Fibroblast of lung (primary cell): ENCODE results near the gene CHRM5. TPM values are rescaled to one million over a fixed set of nuclear protein-coding genes. Genes with fewer than 3 reads are reported as not detected.

Experiments used
- DNase-seq, 2 donors: peaks; one replicate each; pipeline versions ENCODE4 v3.0.0 to v3.0.0-alpha.2; 2010; ENCODE audit warnings: low read depth in 2 of 2
- H2AFZ ChIP-seq: 2 replicates; pipeline ENCODE4 v1.5.1; 2012; ENCODE audit warnings: low read length, control low read depth, inconsistent platforms
- H3K27ac ChIP-seq: 2 replicates; pipeline ENCODE4 v1.5.1; 2011; ENCODE audit warnings: low read length, control low read depth; ENCODE audit not compliant: insufficient read depth
- H3K27me3 ChIP-seq: 2 replicates; pipeline ENCODE4 v1.5.1; 2011; ENCODE audit warnings: mild to moderate bottlenecking, low read length; ENCODE audit not compliant: control insufficient read depth, insufficient read depth
- H3K36me3 ChIP-seq: 2 replicates; pipeline ENCODE4 v1.5.1; 2011; ENCODE audit warnings: low read length; ENCODE audit not compliant: control insufficient read depth, insufficient read depth
- H3K4me1 ChIP-seq: 2 replicates; pipeline ENCODE4 v1.5.1; 2011; ENCODE audit warnings: low read length; ENCODE audit not compliant: control insufficient read depth, insufficient read depth; ENCODE audit errors: extremely low read depth
- H3K4me2 ChIP-seq: 2 replicates; pipeline ENCODE4 v1.5.1; 2011; ENCODE audit warnings: low read length, control low read depth; ENCODE audit not compliant: insufficient read depth; ENCODE audit errors: extremely low read depth
- H3K4me3 ChIP-seq, 4 experiments: fragments of 200-600 bp in 1 of 4; sonication (generic) in 1 of 4; replicated peaks in 1 of 4; 2 replicates each; pipeline ENCODE4 v1.5.1; 2011 to 2016; ENCODE audit warnings: low read length in 4 of 4, low read depth in 3 of 4, mild to moderate bottlenecking in 3 of 4, control low read depth in 2 of 4, inconsistent platforms in 1 of 4, mixed read lengths in 1 of 4; ENCODE audit not compliant: insufficient read depth in 1 of 4; ENCODE audit errors: control extremely low read depth in 1 of 4
- H3K79me2 ChIP-seq: 2 replicates; pipeline ENCODE4 v1.5.1; 2012; ENCODE audit warnings: mild to moderate bottlenecking, low read length, inconsistent platforms; ENCODE audit not compliant: control insufficient read depth, insufficient read depth
- H3K9ac ChIP-seq: 2 replicates; pipeline ENCODE4 v1.5.1; 2011; ENCODE audit warnings: mild to moderate bottlenecking, low read length, control low read depth; ENCODE audit not compliant: insufficient read depth
- H3K9me3 ChIP-seq: 2 replicates; pipeline ENCODE4 v1.5.1; 2012; ENCODE audit warnings: low read depth, low read length; ENCODE audit not compliant: control insufficient read depth, insufficient read depth
- H4K20me1 ChIP-seq: 2 replicates; pipeline ENCODE4 v1.5.1; 2011; ENCODE audit warnings: low read length; ENCODE audit not compliant: control insufficient read depth, insufficient read depth; ENCODE audit errors: extremely low read depth
- EZH2 ChIP-seq: IDR thresholded peaks from 2 replicates; pipeline ENCODE4 v1.5.1; 2012; ENCODE audit warnings: low read length, control low read depth, mild to moderate bottlenecking; ENCODE audit errors: missing control alignments
- polyA plus RNA-seq, 2 donors: library from polyadenylated mRNA; depleted of rRNA in 1 of 2; stranded (reverse) in 1 of 2; unstranded in 1 of 2; fragments of >200 nt; gene quantifications; 2 replicates each; pipeline ENCODE4 v1.2.1, GENCODE V29; 2011 to 2012; ENCODE audit warnings: missing spikeins in 1 of 2
- total RNA-seq: library from RNA; depleted of rRNA; stranded (reverse); fragments of >200 nt; gene quantifications from 2 replicates; pipeline ENCODE4 v1.2.1, GENCODE V29; 2014
- TF ChIP-seq, protein P1 (sequence below), 2 donors: IDR thresholded peaks in 1 of 2; conservative IDR thresholded peaks in 1 of 2; 1 replicate in 1 of 2; 2 replicates in 1 of 2; pipeline ENCODE4 v1.5.1; 2011 to 2012; ENCODE audit warnings: low read length in 2 of 2, control low read depth in 1 of 2, inconsistent platforms in 1 of 2, low read depth in 1 of 2, mild to moderate bottlenecking in 1 of 2

Gene CHRM5
- total and polyA plus RNA-seq, 2 donors (not counting 1 experiment from before 2014, with no cell fraction given), result 0.03 TPM; not detected in 1

DNA sequence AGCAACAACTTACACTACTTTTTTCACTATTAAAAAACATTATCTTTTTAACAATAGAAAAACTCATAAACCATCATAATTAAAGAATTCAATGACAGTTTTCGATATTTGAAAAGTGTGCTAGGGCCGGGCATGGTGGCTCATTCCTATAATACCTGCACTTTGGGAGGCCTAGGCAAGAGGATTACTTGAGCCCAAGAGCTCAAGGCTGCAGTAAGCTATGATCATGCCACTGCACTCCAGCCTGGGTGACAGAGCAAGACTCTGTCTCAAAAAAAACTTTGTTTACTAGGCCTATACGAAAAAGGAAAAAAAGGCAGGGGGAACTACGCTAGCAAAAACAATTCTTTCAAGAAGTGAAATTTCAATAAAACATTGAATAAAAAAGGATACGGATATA, 42.6 kb downstream of the CHRM5 start:
- TF ChIP-seq EZH2, result no peak
- TF ChIP-seq, protein P1, sequence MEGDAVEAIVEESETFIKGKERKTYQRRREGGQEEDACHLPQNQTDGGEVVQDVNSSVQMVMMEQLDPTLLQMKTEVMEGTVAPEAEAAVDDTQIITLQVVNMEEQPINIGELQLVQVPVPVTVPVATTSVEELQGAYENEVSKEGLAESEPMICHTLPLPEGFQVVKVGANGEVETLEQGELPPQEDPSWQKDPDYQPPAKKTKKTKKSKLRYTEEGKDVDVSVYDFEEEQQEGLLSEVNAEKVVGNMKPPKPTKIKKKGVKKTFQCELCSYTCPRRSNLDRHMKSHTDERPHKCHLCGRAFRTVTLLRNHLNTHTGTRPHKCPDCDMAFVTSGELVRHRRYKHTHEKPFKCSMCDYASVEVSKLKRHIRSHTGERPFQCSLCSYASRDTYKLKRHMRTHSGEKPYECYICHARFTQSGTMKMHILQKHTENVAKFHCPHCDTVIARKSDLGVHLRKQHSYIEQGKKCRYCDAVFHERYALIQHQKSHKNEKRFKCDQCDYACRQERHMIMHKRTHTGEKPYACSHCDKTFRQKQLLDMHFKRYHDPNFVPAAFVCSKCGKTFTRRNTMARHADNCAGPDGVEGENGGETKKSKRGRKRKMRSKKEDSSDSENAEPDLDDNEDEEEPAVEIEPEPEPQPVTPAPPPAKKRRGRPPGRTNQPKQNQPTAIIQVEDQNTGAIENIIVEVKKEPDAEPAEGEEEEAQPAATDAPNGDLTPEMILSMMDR (conservative IDR thresholded peaks at IDR 0.05 in 1 of 2, IDR thresholded peaks at IDR 0.05 in 1 of 2; ENCODE audit: low read depth in 1 of 2, low read length in 2 of 2), result no peak
- H3K9me3 ChIP-seq, result no peaks in the 10 kb centered on the region
- no peaks in the 10 kb centered on the region for H3K27me3 ChIP-seq
- H4K20me1 ChIP-seq, result no peaks in the 10 kb centered on the region
- no peak overlapping the region for H3K4me2 ChIP-seq
- H3K79me2 ChIP-seq, result no peaks in the 10 kb centered on the region
- no peak overlapping the region for H3K9ac ChIP-seq
- no peaks in the 10 kb centered on the region for H3K4me1 ChIP-seq
- no peak overlapping the region for H3K27ac ChIP-seq
- no peak overlapping the region for H2AFZ ChIP-seq
- H3K36me3 ChIP-seq, result no peaks in the 10 kb centered on the region
- no peak overlapping the region for H3K4me3 ChIP-seq
- no peak for DNase-seq

DNA sequence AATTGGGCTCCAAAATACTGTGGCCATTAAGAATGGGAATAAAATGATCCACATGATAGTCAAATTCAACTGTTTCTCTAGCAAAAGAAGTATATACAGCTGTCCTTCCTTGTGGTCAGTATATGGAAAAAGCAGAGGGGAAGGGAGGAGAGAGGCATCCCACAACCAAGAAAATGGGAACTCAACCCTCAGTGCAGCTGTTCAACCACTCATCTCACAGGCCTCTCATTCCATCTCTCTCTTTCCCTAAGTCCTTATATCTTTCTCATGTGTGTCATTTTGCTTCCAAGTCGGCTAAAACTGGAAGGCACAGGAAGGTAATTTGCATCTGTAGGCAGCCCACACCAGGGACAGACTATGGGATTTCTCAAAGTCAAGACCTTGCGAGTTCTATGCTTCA, 43.2 kb downstream of the CHRM5 start:
- H4K20me1 ChIP-seq, result no peaks in the 10 kb centered on the region
- H3K4me3 ChIP-seq, result no peak overlapping the region
- H2AFZ ChIP-seq, result no peak overlapping the region
- no peaks in the 10 kb centered on the region for H3K79me2 ChIP-seq
- TF ChIP-seq, protein P1 (conservative IDR thresholded peaks at IDR 0.05 in 1 of 2, IDR thresholded peaks at IDR 0.05 in 1 of 2; ENCODE audit: low read depth in 1 of 2, low read length in 2 of 2), result no peak
- no peak for TF ChIP-seq EZH2
- no peak overlapping the region for H3K9ac ChIP-seq
- no peak overlapping the region for H3K27ac ChIP-seq
- no peaks in the 10 kb centered on the region for H3K4me1 ChIP-seq
- no peaks in the 10 kb centered on the region for H3K36me3 ChIP-seq
- H3K9me3 ChIP-seq, result no peaks in the 10 kb centered on the region
- H3K4me2 ChIP-seq, result no peak overlapping the region
- H3K27me3 ChIP-seq, result no peaks in the 10 kb centered on the region
- DNase-seq, result peak in 1 of 2 donors; percentile 31

DNA sequence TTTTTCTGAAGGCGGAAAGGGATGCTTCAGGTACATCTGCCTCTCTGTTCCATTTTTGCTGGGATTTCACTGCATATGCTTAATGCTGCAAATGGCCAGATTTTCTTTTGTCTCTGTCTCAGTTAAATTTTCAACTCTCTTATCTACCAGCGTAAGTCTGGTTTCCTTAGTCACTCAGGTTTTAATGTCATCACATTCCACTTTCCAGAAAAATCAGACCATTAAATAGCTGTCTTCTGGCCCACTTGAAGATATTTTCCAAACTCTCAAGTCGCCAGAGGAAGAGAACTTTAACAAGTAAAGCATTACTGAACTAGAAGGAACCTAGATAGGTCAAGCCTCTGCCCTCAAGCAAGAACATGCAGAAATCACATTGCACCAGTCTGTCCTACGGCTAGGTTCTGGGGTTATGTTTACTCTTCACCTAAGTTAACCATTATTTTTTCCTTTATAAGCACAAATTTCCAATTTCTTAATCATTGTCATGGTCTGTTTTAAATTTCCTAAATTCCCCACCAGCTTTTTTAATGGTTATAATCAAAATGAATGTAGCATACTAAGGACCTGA, 44.2 kb downstream of the CHRM5 start:
- Histone ChIP-seq H3K27ac (no peak overlapping the region), H3K27me3 (no peaks in the 10 kb centered on the region), H3K4me2 (no peak overlapping the region), H3K4me3 (no peak overlapping the region), H3K9ac (no peak overlapping the region), H3K36me3 (no peaks in the 10 kb centered on the region), H2AFZ (no peak overlapping the region), H3K79me2 (no peaks in the 10 kb centered on the region), H4K20me1 (no peaks in the 10 kb centered on the region), H3K4me1 (no peaks in the 10 kb centered on the region), H3K9me3 (no peaks in the 10 kb centered on the region)
- TF ChIP-seq, protein P1 (conservative IDR thresholded peaks at IDR 0.05 in 1 of 2, IDR thresholded peaks at IDR 0.05 in 1 of 2; ENCODE audit: low read depth in 1 of 2, low read length in 2 of 2), result no peak
- TF ChIP-seq EZH2, result no peak
- peak in 1 of 2 donors; percentile 68 for DNase-seq
